IPS DF 6.9 (cell line): Measurements from ENCODE around the gene SRA1.
"Not testable (repeated sequence)": the region's sequence is repeated elsewhere in the genome, so short reads cannot be mapped to it uniquely, and the experiment has no call there.

Experiments
- DNase-seq: peaks from one replicate; pipeline ENCODE4 v3.0.0-alpha.2; 2013; ENCODE audit warnings: low read depth, low spot score
- H3K27ac ChIP-seq: one replicate; pipeline ENCODE4 v1.5.1; 2013; ENCODE audit warnings: low read length, control low read depth
- H3K27me3 ChIP-seq: 2 replicates; pipeline ENCODE4 v1.6.1; 2013; ENCODE audit warnings: mild to moderate bottlenecking, low read length; ENCODE audit not compliant: control insufficient read depth, insufficient read depth
- H3K36me3 ChIP-seq: 2 replicates; pipeline ENCODE4 v1.6.1; 2013; ENCODE audit warnings: low read length; ENCODE audit not compliant: control insufficient read depth, insufficient read depth
- H3K4me1 ChIP-seq: 2 replicates; pipeline ENCODE4 v1.6.1; 2013; ENCODE audit warnings: low read length; ENCODE audit not compliant: control insufficient read depth, insufficient read depth
- H3K4me3 ChIP-seq: 2 replicates; pipeline ENCODE4 v1.5.1; 2013; ENCODE audit warnings: mild to moderate bottlenecking, low read length
- H3K9me3 ChIP-seq: 2 replicates; pipeline ENCODE4 v1.6.1; 2013; ENCODE audit warnings: low read length, inconsistent platforms; ENCODE audit not compliant: control insufficient read depth, insufficient read depth
- WGBS: extraction: QIAGEN DNeasy Blood & Tissue Kit; methylation state at CpG from one replicate; pipeline ENCODE4 v1.1.7; 2013; ENCODE audit warnings: mixed read lengths, missing lambda C conversion rate; ENCODE audit not compliant: insufficient read length, insufficient coverage; 5-methylcytosine and 5-hydroxymethylcytosine counted together

Gene SRA1

GRCh38 chr5:140557136-140557805 is at the start of gene SRA1:
SRA1 (minus strand) TSS chr5:140557473; CDS start chr5:140557452, 21 bp downstream.
- no CpG with 5 or more reads among the region's 46 CpGs for WGBS
- Histone ChIP-seq H3K36me3 (no peaks in the 10 kb centered on the region), H3K4me1 (no peaks in the 10 kb centered on the region; the same call in 1 of the 2 replicates), H3K27me3 (no peaks in the 10 kb centered on the region), H3K4me3 (peak within 1 kb of the TSS; percentile 61; the same call in 1 of the 2 replicates), H3K27ac (no peak within 1 kb of the TSS), H3K9me3 (no peaks in the 10 kb centered on the region)
- peak; percentile 73 for DNase-seq

DNA sequence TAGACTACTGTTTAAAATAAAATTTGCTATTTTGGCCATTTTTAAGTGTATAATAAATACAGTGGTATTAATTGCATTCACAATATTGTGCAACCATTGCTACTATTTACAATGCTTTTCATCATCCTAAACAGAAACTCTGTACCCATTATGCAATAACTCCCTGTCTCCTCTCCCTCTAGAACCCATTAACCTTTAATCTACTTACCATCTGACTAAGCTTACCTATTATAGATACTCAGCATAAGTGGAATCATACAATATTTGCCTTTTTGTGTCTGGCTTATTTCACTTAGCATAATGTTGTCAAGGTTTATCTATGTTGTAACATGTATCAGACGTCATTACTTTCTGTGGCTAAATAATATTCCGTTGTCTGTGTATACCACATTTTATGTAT is 49.8 kb upstream of the SRA1 start:
- H3K36me3 ChIP-seq = no peaks in the 10 kb centered on the region
- no peak overlapping the region for H3K4me3 ChIP-seq
- H3K4me1 ChIP-seq = no peaks in the 10 kb centered on the region
- no peaks in the 10 kb centered on the region for H3K27me3 ChIP-seq
- no CpG with 5 or more reads among the region's 2 CpGs for WGBS
- peaks cover 2% of the 10 kb centered on the region; the same call in 1 of the 2 replicates for H3K9me3 ChIP-seq
- H3K27ac ChIP-seq = no peak overlapping the region
- no peak for DNase-seq

- H3K27ac ChIP-seq = no peak overlapping the region
- no peak overlapping the region for H3K4me3 ChIP-seq
- H3K9me3 ChIP-seq = no peaks in the 10 kb centered on the region
- H3K27me3 ChIP-seq = no peaks in the 10 kb centered on the region
- no peak for DNase-seq
- no peaks in the 10 kb centered on the region for H3K36me3 ChIP-seq
- no CpG with 5 or more reads among the region's 3 CpGs for WGBS
- no peaks in the 10 kb centered on the region for H3K4me1 ChIP-seq
Measured at GRCh38 chr5:140605879-140606278, 48.6 kb upstream of the SRA1 start.

GRCh38 chr5:140603734-140604133 is 46.5 kb upstream of the SRA1 start:
- H3K27ac ChIP-seq = no peak overlapping the region
- no peak overlapping the region for H3K4me3 ChIP-seq
- no peak for DNase-seq
- H3K36me3 ChIP-seq = no peaks in the 10 kb centered on the region
- no peaks in the 10 kb centered on the region for H3K27me3 ChIP-seq
- no CpG with 5 or more reads among the region's 2 CpGs for WGBS
- H3K4me1 ChIP-seq = no peaks in the 10 kb centered on the region
- no peaks in the 10 kb centered on the region for H3K9me3 ChIP-seq

- no CpG with 5 or more reads among the region's 4 CpGs for WGBS
Measured at GRCh38 chr5:140603446-140603698, 46.1 kb upstream of the SRA1 start.

GRCh38 chr5:140602147-140602546 is 44.9 kb upstream of the SRA1 start:
- H3K4me3 ChIP-seq = no peak overlapping the region
- H3K27ac ChIP-seq = no peak overlapping the region
- H3K27me3 ChIP-seq = no peaks in the 10 kb centered on the region
- H3K36me3 ChIP-seq = no peaks in the 10 kb centered on the region
- DNase-seq = no peak
- 100% methylated on average over 1 of the region's 4 CpGs for WGBS
- no peaks in the 10 kb centered on the region for H3K9me3 ChIP-seq
- no peaks in the 10 kb centered on the region for H3K4me1 ChIP-seq

More at GRCh38 chr5:140603446-140603698, 46.1 kb upstream of the SRA1 start:
- H3K27ac ChIP-seq, H3K4me1 ChIP-seq, H3K4me3 ChIP-seq, H3K27me3 ChIP-seq, H3K9me3 ChIP-seq, H3K36me3 ChIP-seq, DNase-seq: not testable (repeated sequence)

GRCh38 chr5:140600096-140600495 is 42.8 kb upstream of the SRA1 start:
- H3K4me3 ChIP-seq = no peak overlapping the region
- no peak for DNase-seq
- H3K27me3 ChIP-seq = no peaks in the 10 kb centered on the region
- no peaks in the 10 kb centered on the region for H3K36me3 ChIP-seq
- no peaks in the 10 kb centered on the region for H3K4me1 ChIP-seq
- no peak overlapping the region for H3K27ac ChIP-seq
- H3K9me3 ChIP-seq = no peaks in the 10 kb centered on the region

DNA sequence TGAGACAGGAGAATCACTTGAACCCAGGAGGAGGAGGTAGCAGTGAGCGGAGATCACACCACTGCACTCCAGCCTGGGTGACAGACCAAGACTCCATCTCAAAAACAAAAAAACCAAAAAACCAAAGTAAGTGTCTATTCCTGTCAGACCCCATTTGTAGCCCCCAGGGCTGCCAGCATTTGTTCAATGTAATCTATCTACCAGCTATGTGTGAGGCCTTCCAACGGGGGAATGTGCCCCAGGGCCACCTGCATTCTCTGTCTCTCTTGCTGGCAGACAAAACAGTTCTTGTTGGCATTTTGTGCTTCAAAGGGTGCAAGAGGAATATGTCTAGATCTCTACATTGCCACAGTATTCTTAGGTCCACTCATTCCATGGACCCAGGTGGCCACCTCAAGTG is 41.6 kb upstream of the SRA1 start:
- no peak for DNase-seq
- Histone ChIP-seq H3K27me3 (no peaks in the 10 kb centered on the region), H3K27ac (no peak overlapping the region), H3K4me1 (no peaks in the 10 kb centered on the region), H3K36me3 (no peaks in the 10 kb centered on the region), H3K9me3 (no peaks in the 10 kb centered on the region), H3K4me3 (no peak overlapping the region)
- no CpG with 5 or more reads among the region's 2 CpGs for WGBS

DNA sequence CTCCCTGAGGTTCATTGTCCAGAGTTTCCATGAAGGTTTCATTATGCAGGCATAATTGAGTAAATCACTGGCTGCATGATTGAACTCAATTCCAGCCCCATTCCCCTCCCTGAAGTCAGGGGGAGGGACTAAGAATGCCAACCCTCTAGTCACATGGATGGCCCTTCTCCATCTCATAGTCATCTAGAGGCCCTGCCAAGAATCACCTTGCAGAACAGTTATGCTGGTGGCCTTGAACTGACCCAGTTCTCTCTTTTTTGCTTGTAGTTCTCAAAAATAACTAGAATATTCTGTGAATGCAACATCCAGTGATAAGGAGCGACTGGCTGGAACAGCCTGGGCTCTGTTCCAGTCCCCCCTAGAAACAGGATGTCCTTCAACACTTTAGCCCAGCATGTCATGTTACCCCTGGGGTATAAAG is 39.1 kb upstream of the SRA1 start:
- H3K4me3 ChIP-seq = no peak overlapping the region
- no peak overlapping the region for H3K27ac ChIP-seq
- no peaks in the 10 kb centered on the region for H3K4me1 ChIP-seq
- no peak for DNase-seq
- no peaks in the 10 kb centered on the region for H3K9me3 ChIP-seq
- no peaks in the 10 kb centered on the region for H3K36me3 ChIP-seq
- no peaks in the 10 kb centered on the region for H3K27me3 ChIP-seq
- WGBS = no CpG with 5 or more reads among the region's 1 CpG

DNA sequence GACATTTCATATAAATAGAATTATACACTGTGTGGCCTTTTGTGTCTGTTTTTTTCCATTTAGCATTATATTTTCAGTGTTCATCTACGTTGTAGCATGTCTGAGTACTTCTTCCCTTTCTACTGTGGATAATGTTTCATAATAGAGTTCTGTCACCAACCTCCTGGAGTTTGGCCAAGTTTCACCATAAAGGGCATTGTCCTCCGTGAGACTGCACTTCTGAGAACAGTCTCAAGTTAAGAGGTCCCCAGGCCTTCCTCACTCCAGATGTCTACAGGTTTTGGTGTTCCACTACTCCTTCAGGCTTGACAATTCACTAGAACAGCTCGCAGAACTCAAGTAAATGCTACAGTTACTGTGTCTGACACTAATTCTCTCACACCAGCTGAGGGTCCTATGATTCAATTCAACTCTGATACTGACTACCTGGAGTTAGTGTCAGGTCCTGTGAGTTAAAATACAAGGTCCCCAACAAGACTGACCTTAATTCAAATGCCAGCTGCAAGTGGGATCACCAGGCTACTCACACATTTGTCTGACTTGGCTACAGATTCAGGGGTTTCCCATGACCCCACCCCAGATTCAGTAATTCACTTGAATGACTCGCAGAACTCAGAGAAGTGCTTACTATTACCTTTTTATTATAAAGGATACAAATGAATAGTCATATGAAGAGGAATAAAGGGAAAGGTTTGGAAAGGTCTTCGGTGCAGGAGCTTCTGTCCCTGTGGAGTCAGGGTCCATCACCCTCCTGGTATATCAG is 38.4 kb upstream of the SRA1 start:
- DNase-seq = no peak
- Histone ChIP-seq H3K4me3 (no peak overlapping the region), H3K36me3 (no peaks in the 10 kb centered on the region), H3K9me3 (no peaks in the 10 kb centered on the region), H3K4me1 (no peaks in the 10 kb centered on the region), H3K27me3 (no peaks in the 10 kb centered on the region), H3K27ac (no peak overlapping the region)
- WGBS = no CpG with 5 or more reads among the region's 5 CpGs

DNA sequence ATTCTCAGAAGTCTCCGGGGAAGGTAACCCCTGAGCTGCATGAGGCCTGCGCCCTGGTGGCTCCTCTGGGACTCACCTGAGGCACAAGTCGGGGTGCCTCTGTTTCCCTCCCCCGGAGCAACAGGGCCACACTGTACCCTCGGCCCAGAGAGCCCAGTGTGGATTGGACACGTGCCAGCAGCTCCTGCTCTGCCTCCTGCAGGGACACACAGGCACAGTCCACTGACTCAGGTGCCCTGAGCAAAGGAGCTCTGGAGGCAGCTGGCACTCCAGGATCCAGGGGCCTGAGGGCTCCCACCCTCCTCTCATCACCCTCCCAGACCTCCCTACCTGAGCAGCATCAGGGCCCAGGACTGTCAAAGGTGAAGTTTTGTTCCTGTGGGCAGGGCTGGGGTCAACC is 36.9 kb upstream of the SRA1 start:
- Histone ChIP-seq H3K27me3 (no peaks in the 10 kb centered on the region), H3K27ac (no peak overlapping the region), H3K4me3 (no peak overlapping the region), H3K36me3 (no peaks in the 10 kb centered on the region), H3K9me3 (no peaks in the 10 kb centered on the region), H3K4me1 (no peaks in the 10 kb centered on the region)
- no CpG with 5 or more reads among the region's 6 CpGs for WGBS
- DNase-seq = no peak
